GM18907 (cell line): ENCODE data around the gene DEPP1.

Experiments
- ATAC-seq: cut with Tn5 transposase; IDR thresholded peaks from one replicate; pipeline ENCODE4 v1.9.1; 2021; ENCODE audit warnings: mild to moderate bottlenecking, moderate library complexity; ENCODE audit not compliant: unreplicated experiment

DEPP1 gene

GRCh38 chr10:44935201-44935965, 43.2 kb downstream of the DEPP1 start:
- no peak for ATAC-seq

- ATAC-seq: no peak
These were observed 44.0 kb downstream of the DEPP1 start for GRCh38 chr10:44934416-44935200.

GRCh38 chr10:44933451-44934321, 44.9 kb downstream of the DEPP1 start:
- ATAC-seq: no peak

GRCh38 chr10:44932517-44933450, 45.8 kb downstream of the DEPP1 start:
- ATAC-seq: peak; percentile 97

GRCh38 chr10:44931621-44932516, 46.7 kb downstream of the DEPP1 start:
- ATAC-seq: no peak

- ATAC-seq: no peak
These were observed 47.5 kb downstream of the DEPP1 start for GRCh38 chr10:44930904-44931620.

GRCh38 chr10:44929356-44930255, 49.0 kb downstream of the DEPP1 start:
- ATAC-seq: no peak

GRCh38 chr10:44928462-44928861, 50.1 kb downstream of the DEPP1 start:
- no peak for ATAC-seq

GRCh38 chr10:44927352-44927751, 51.3 kb downstream of the DEPP1 start:
- no peak for ATAC-seq

GRCh38 chr10:44926751-44927351, 51.8 kb downstream of the DEPP1 start:
- no peak for ATAC-seq
